GM12864 (cell line): ENCODE data around the gene CCR3.

Experiments used
- DNase-seq: peaks from one replicate; pipeline ENCODE4 v3.0.0-alpha.2; 2011; ENCODE audit warnings: low read depth
- H3K4me3 ChIP-seq: 2 replicates; pipeline ENCODE4 v1.5.1; 2011; ENCODE audit warnings: mild to moderate bottlenecking, low read depth, low read length, control low read depth
- TF ChIP-seq, protein P1 (sequence below): IDR thresholded peaks from 2 replicates; pipeline ENCODE4 v1.5.1; 2011; ENCODE audit warnings: low read depth, mild to moderate bottlenecking, moderate library complexity, low read length, control low read depth, inconsistent platforms; ENCODE audit errors: missing control alignments

CCR3 gene

DNA sequence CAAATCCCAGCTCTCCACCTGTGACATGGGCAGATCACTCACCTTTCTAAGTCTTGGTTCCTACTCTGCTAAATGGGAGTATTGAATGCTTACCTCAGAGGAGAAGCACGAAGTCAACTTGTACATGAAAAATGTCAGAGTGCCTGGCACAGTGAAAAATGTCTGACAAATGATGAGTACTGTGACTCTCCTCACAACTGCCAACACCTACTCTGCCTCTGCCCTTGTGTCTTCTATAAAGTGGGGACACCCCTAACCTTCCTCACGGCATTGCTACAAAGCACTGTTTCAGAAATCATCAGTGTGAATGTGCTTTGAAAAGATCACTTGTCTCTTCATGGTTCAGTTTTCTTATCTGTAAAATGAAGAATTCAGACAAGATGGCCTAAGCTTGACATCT lies 33.2 kb upstream of the CCR3 start:
- no peak for DNase-seq
- TF ChIP-seq, protein P1, sequence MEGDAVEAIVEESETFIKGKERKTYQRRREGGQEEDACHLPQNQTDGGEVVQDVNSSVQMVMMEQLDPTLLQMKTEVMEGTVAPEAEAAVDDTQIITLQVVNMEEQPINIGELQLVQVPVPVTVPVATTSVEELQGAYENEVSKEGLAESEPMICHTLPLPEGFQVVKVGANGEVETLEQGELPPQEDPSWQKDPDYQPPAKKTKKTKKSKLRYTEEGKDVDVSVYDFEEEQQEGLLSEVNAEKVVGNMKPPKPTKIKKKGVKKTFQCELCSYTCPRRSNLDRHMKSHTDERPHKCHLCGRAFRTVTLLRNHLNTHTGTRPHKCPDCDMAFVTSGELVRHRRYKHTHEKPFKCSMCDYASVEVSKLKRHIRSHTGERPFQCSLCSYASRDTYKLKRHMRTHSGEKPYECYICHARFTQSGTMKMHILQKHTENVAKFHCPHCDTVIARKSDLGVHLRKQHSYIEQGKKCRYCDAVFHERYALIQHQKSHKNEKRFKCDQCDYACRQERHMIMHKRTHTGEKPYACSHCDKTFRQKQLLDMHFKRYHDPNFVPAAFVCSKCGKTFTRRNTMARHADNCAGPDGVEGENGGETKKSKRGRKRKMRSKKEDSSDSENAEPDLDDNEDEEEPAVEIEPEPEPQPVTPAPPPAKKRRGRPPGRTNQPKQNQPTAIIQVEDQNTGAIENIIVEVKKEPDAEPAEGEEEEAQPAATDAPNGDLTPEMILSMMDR = no peak
- H3K4me3 ChIP-seq = no peak overlapping the region

DNA sequence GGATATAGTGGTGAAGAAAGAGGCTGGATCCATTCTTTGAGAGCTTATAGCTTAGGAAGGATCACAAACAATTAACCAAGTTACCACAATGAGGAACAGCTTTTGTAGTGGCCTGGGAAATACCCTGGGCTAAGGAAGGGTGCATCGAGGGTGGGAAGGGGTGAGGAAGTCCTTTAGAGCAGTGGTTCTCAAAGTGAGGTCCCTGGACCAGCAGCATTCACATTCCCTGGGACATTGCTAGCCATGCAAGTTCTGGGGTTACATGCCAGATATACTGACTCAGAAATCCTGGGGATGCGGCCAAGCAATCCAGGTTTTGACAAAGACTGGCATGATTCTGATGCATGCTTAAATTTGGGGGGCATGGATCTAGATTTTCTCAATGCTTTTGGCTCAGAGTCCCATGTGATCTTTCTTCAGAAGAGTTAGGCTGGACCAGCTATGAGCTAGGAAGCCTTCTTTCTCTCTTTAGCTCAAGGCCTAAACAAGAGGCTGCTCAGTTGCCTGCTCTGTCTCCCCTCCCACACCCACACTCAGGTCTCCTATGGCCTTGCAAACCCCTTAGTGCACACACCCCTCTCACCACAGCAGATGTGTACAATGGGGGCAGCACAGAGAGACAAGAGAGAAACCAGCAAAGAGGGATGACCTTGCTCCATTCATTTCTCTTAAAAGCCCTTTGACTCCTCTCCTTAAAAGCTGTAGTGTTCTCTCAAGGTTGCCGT lies 32.4 kb upstream of the CCR3 start:
- no peak overlapping the region for H3K4me3 ChIP-seq
- no peak for DNase-seq
- TF ChIP-seq, protein P1 = no peak

DNA sequence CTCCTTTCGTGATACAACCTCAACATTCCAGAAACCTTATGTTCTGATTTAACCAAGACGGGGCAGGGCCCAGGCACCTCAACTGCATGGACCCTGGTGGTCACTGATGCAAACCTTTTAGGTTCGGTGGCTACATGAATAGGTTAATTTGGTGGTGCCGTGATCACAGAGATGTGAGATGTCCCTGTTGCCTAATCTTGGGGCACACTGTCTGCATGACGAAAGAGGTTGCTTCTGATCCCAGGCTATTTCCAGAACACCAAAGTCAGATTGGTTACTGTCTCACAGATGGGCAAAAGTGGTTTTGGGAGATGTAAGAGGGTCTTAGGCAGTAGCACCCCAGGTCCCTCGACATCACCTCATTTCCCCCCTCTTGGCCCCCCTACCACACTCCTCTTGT lies 30.2 kb upstream of the CCR3 start:
- TF ChIP-seq, protein P1 = no peak
- DNase-seq = no peak
- no peak overlapping the region for H3K4me3 ChIP-seq

DNA sequence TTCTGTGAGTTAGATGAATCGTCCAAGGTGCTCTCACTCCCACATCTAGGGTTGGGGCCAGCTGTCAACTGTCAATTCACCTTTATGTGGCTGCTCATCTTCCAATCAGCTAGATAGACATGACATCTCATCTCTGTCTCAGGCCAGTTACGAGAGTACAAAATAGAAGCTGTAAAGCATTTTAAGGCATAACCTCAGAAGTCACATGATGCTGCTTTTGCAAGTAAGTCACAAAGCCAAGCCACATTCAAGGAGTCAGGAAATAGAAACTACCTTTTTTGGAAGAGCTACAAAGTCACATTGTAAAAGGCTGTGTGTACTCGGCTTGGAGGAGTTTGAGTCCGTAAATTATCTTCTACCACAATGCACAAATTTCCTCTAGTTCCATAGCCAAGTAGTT lies 29.1 kb upstream of the CCR3 start:
- H3K4me3 ChIP-seq = no peak overlapping the region
- TF ChIP-seq, protein P1 = no peak
- no peak for DNase-seq

DNA sequence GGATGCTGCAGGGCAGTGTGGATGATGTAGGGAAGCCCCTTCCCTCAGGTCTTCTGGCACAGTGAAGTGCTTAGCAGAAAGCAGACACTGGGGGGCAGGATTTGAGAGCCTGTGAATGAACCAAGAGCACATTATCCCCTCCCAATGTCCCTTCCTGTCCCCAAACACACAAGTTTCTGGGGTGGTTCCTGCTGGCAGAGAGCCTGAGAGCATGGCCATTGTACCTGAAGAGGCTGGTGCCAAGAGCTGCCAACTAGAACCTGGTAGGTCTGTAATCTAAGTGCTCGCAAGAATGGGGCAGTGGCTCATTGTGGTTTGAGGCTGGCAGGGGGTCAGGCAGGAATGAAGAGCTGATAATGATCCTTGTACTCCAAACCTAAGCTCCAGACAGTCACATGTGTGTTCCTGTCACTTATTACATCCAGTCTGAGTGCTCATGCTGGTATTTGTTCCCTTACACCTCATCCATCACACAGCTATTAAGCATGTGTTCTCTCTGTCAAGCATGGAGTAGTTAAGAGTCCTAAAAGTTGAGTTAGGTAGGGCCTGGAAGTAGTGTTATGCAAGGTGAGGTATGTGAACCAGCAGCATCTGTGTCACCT lies 27.4 kb upstream of the CCR3 start:
- TF ChIP-seq, protein P1 = peak; percentile 78
- no peak for DNase-seq
- no peak overlapping the region for H3K4me3 ChIP-seq

DNA sequence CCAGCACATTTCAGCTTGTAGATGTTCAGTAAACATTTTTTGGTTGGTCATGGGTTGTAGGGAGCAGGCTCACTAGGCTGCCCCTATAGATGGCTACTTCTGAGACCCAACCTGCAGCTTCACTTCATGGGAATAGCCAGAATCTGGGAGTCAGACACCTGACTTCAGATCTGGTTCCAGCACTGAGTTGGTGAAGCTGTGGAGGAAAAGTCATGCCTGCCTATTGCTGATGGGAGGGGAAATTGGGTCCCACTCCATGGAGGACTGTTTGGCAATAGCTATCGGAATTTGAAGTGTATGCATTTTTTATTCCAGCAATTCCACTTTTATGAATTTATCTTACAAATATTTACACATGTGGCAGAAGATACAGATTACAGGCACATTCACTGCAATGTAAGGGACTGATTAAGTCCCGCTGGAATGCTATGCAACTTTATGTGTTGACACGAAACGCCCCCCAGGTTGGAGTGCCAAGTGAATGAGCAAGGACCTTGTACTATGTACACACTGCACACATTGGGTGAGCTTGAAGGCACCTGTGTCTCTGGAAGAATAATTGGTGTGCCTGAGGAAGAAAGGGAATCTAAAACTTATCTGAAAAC lies 26.3 kb upstream of the CCR3 start:
- H3K4me3 ChIP-seq = no peak overlapping the region
- no peak for DNase-seq
- TF ChIP-seq, protein P1 = no peak
